H9 (cell line): Measurements from ENCODE around the gene SNX27. TPM values are rescaled to one million over a fixed set of nuclear protein-coding genes. Genes with fewer than 3 reads are reported as not detected.

Source experiments
- DNase-seq: peaks from one replicate; pipeline ENCODE4 v3.0.0-alpha.2; 2017
- H2AFZ ChIP-seq: one replicate; pipeline ENCODE4 v1.6.1; 2013; ENCODE audit warnings: mild to moderate bottlenecking, low read length, control low read depth, moderate library complexity
- H2AK5ac ChIP-seq: 2 replicates; pipeline ENCODE4 v1.6.1; 2013; ENCODE audit warnings: low read length, control low read depth, mixed read lengths; ENCODE audit not compliant: insufficient read length
- H2BK120ac ChIP-seq: one replicate; pipeline ENCODE4 v1.6.1; 2013; ENCODE audit warnings: low read depth, mild to moderate bottlenecking, low read length, control low read depth, inconsistent platforms; ENCODE audit not compliant: poor library complexity, severe bottlenecking
- H2BK12ac ChIP-seq: 2 replicates; pipeline ENCODE4 v1.6.1; 2013; ENCODE audit warnings: low read length, control low read depth, mixed read lengths, low read depth; ENCODE audit not compliant: insufficient read length
- H2BK15ac ChIP-seq: 2 replicates; pipeline ENCODE4 v1.6.1; 2013; ENCODE audit warnings: low read depth, low read length, control low read depth
- H2BK20ac ChIP-seq: one replicate; pipeline ENCODE4 v1.6.1; 2013; ENCODE audit warnings: low read depth, mild to moderate bottlenecking, low read length, control low read depth, inconsistent platforms; ENCODE audit not compliant: poor library complexity, severe bottlenecking
- H2BK5ac ChIP-seq: 2 replicates; pipeline ENCODE4 v1.6.1; 2013; ENCODE audit warnings: low read length, control low read depth, mixed read lengths; ENCODE audit not compliant: insufficient read length
- H3K14ac ChIP-seq: 2 replicates; pipeline ENCODE4 v1.6.1; 2013; ENCODE audit warnings: low read length, control low read depth; ENCODE audit not compliant: insufficient read depth
- H3K18ac ChIP-seq: 2 replicates; pipeline ENCODE4 v1.6.1; 2013; ENCODE audit warnings: low read depth, mild to moderate bottlenecking, mixed read lengths, low read length, control low read depth; ENCODE audit not compliant: insufficient read length
- H3K23ac ChIP-seq: 2 replicates; pipeline ENCODE4 v1.6.1; 2013; ENCODE audit warnings: low read length, control low read depth, mixed read lengths, low read depth; ENCODE audit not compliant: insufficient read length
- H3K23me2 ChIP-seq: 2 replicates; pipeline ENCODE4 v1.6.1; 2013; ENCODE audit warnings: low read depth, mild to moderate bottlenecking, mixed read lengths, low read length, control low read depth; ENCODE audit not compliant: insufficient read length, poor library complexity, severe bottlenecking
- H3K27ac ChIP-seq: 2 replicates; pipeline ENCODE4 v1.5.1; 2013; ENCODE audit warnings: low read length, control low read depth, mixed read lengths, low read depth; ENCODE audit not compliant: insufficient read length
- H3K27me3 ChIP-seq: 2 replicates; pipeline ENCODE4 v1.6.1; 2013; ENCODE audit warnings: low read length, control low read depth, inconsistent platforms; ENCODE audit not compliant: insufficient read depth
- H3K4ac ChIP-seq: 2 replicates; pipeline ENCODE4 v1.6.1; 2013; ENCODE audit warnings: low read depth, mild to moderate bottlenecking, control low read depth, inconsistent platforms, low read length, moderate library complexity
- H3K4me1 ChIP-seq: 2 replicates; pipeline ENCODE4 v1.6.1; 2013; ENCODE audit warnings: low read length, control low read depth, inconsistent platforms; ENCODE audit not compliant: insufficient read depth
- H3K4me2 ChIP-seq: 2 replicates; pipeline ENCODE4 v1.6.1; 2013; ENCODE audit warnings: low read length, control low read depth, mixed read lengths; ENCODE audit not compliant: insufficient read length, insufficient read depth
- H3K56ac ChIP-seq: 2 replicates; pipeline ENCODE4 v1.6.1; 2013; ENCODE audit warnings: low read depth, mild to moderate bottlenecking, mixed read lengths, low read length, control low read depth; ENCODE audit not compliant: insufficient read length
- H3K79me1 ChIP-seq: 2 replicates; pipeline ENCODE4 v1.6.1; 2013; ENCODE audit warnings: low read depth, mild to moderate bottlenecking, moderate library complexity, low read length, control low read depth, inconsistent platforms; ENCODE audit not compliant: insufficient read depth, poor library complexity, severe bottlenecking
- H3K79me2 ChIP-seq: 2 replicates; pipeline ENCODE4 v1.6.1; 2013; ENCODE audit warnings: low read length, control low read depth, inconsistent platforms; ENCODE audit not compliant: insufficient read depth
- H3K9ac ChIP-seq: 2 replicates; pipeline ENCODE4 v1.6.1; 2013; ENCODE audit warnings: low read length, control low read depth, mixed read lengths; ENCODE audit not compliant: insufficient read length; ENCODE audit errors: extremely low read depth
- H3K9me3 ChIP-seq: one replicate; pipeline ENCODE4 v1.6.1; 2013; ENCODE audit warnings: low read depth, low read length, inconsistent platforms; ENCODE audit not compliant: control insufficient read depth
- H3T11ph ChIP-seq: one replicate; pipeline ENCODE4 v1.6.1; 2013; ENCODE audit warnings: mild to moderate bottlenecking, low read length, control low read depth, inconsistent platforms
- H4K20me1 ChIP-seq: one replicate; pipeline ENCODE4 v1.6.1; 2013; ENCODE audit not compliant: control insufficient read depth, insufficient read length, insufficient read depth
- H4K5ac ChIP-seq: 2 replicates; pipeline ENCODE4 v1.6.1; 2013; ENCODE audit warnings: low read depth, mild to moderate bottlenecking, mixed read lengths, low read length, control low read depth; ENCODE audit not compliant: insufficient read length
- H4K8ac ChIP-seq: replicated peaks from 2 replicates; pipeline ENCODE4 v1.6.1; 2013; ENCODE audit warnings: low read length, control low read depth, mixed read lengths, low read depth; ENCODE audit not compliant: insufficient read length
- H4K91ac ChIP-seq: 2 replicates; pipeline ENCODE4 v1.6.1; 2013; ENCODE audit warnings: low read depth, mild to moderate bottlenecking, moderate library complexity, mixed read lengths, low read length, control low read depth; ENCODE audit not compliant: insufficient read length
- H3K27ac Mint-ChIP-seq, 3 experiments: 2 replicates in 2 of 3; 3 replicates in 1 of 3; pipeline ENCODE4 v1.8.0; 2020 to 2021; ENCODE audit warnings: mixed read lengths in 3 of 3, mild to moderate bottlenecking in 1 of 3, moderate library complexity in 1 of 3
- H3K27me3 Mint-ChIP-seq: 2 replicates; pipeline ENCODE4 v1.8.0; 2021; ENCODE audit warnings: low read depth, mild to moderate bottlenecking, moderate library complexity, mixed read lengths
- H3K36me3 Mint-ChIP-seq, 3 experiments: 2 replicates in 2 of 3; 3 replicates in 1 of 3; pipeline ENCODE4 v1.8.0; 2020 to 2021; ENCODE audit warnings: low read depth in 3 of 3, mixed read lengths in 3 of 3; ENCODE audit not compliant: insufficient read depth in 1 of 3
- H3K4me1 Mint-ChIP-seq, 2 experiments: 2 replicates each; pipeline ENCODE4 v1.8.0; 2020; ENCODE audit warnings: mixed read lengths in 2 of 2
- H3K4me3 Mint-ChIP-seq, 2 experiments: 2 replicates in 1 of 2; 3 replicates in 1 of 2; pipeline ENCODE4 v1.8.0; 2020 to 2021; ENCODE audit warnings: mild to moderate bottlenecking in 2 of 2, mixed read lengths in 2 of 2, moderate library complexity in 1 of 2
- H3K9me3 Mint-ChIP-seq, 2 experiments: 2 replicates in 1 of 2; 3 replicates in 1 of 2; pipeline ENCODE4 v1.8.0; 2020; ENCODE audit warnings: mild to moderate bottlenecking in 2 of 2, mixed read lengths in 2 of 2, moderate library complexity in 1 of 2
- WGBS: extraction: QIAGEN DNeasy Blood & Tissue Kit; methylation state at CpG from one replicate; pipeline ENCODE4 v1.1.7; 2013; ENCODE audit warnings: missing lambda C conversion rate, low lambda C conversion rate, mixed read lengths; ENCODE audit not compliant: insufficient read length; ENCODE audit errors: extremely low coverage; 5-methylcytosine and 5-hydroxymethylcytosine counted together
- total RNA-seq: library from RNA; stranded (reverse); gene quantifications from 2 replicates; pipeline ENCODE4 v1.2.1, GENCODE V29; 2021
- TF ChIP-seq, protein P1 (sequence below): fragments of 200-600 bp; sonication (generic); conservative IDR thresholded peaks from 3 replicates; pipeline ENCODE4 v1.8.0; 2021; ENCODE audit warnings: antibody characterized with exemption, mild to moderate bottlenecking

Gene SNX27
- total RNA-seq, 1 experiment from 2014 or later = 48.9 TPM

DNA sequence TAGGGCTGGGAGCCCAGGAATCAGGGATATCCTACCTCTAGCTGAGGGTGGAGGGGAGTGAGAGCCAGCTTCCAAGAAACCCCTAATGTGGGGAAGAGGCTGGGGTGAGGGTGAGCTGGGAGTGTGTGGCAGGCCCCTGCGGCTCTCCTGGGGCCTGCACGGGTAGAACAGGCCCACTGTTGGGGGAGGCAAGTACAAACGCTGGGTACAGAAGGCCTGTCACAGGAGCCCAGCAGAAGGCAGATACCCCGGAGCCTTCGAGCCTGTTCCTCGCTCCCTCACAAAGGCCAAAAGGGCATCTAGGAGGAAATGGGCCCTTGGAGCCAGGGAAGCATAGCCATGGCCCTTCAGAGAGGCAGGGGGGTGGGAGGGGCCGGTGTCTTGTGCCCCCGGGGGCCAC is 91.1 kb downstream of the SNX27 start:
- DNase-seq = no peak
- Histone ChIP-seq H4K8ac (no peak overlapping the region), H3K14ac (no peak overlapping the region; the same call in 1 of the 2 replicates), H2AFZ (no peak overlapping the region), H2BK5ac (no peak overlapping the region), H3K23me2 (no peaks in the 10 kb centered on the region), H3K27ac (no peak overlapping the region), H3K18ac (no peak overlapping the region), H3K9me3 (no peaks in the 10 kb centered on the region), H4K91ac (no peak overlapping the region), H3K79me2 (no peaks in the 10 kb centered on the region), H2AK5ac (no peak overlapping the region), H3T11ph (no peak overlapping the region), H3K4ac (no peak overlapping the region), H3K4me1 (no peaks in the 10 kb centered on the region), H3K56ac (no peak overlapping the region), H3K27me3 (no peaks in the 10 kb centered on the region), H3K9ac (no peak overlapping the region), H2BK15ac (no peak overlapping the region), H2BK120ac (no peak overlapping the region), H4K5ac (no peak overlapping the region), H2BK12ac (no peak overlapping the region), H3K23ac (no peak overlapping the region), H3K79me1 (no peaks in the 10 kb centered on the region), H3K4me2 (no peak overlapping the region), H2BK20ac (no peak overlapping the region), H4K20me1 (no peaks in the 10 kb centered on the region)
- Mint-ChIP-seq H3K4me1 (peaks cover 4 to 10% of the 10 kb centered on the region in 2 experiments; a peak in 3 of 4 replicates), H3K9me3 (no peaks in the 10 kb centered on the region), H3K27ac (peak overlapping the region in 2 of 3 experiments; percentile 14 to 56; a peak in 3 of 7 replicates), H3K27me3 (no peaks in the 10 kb centered on the region), H3K4me3 (no peak overlapping the region), H3K36me3 (peaks cover 2 to 28% (median 25%) of the 10 kb centered on the region in 3 experiments; a peak in 6 of 7 replicates)
- TF ChIP-seq, protein P1, sequence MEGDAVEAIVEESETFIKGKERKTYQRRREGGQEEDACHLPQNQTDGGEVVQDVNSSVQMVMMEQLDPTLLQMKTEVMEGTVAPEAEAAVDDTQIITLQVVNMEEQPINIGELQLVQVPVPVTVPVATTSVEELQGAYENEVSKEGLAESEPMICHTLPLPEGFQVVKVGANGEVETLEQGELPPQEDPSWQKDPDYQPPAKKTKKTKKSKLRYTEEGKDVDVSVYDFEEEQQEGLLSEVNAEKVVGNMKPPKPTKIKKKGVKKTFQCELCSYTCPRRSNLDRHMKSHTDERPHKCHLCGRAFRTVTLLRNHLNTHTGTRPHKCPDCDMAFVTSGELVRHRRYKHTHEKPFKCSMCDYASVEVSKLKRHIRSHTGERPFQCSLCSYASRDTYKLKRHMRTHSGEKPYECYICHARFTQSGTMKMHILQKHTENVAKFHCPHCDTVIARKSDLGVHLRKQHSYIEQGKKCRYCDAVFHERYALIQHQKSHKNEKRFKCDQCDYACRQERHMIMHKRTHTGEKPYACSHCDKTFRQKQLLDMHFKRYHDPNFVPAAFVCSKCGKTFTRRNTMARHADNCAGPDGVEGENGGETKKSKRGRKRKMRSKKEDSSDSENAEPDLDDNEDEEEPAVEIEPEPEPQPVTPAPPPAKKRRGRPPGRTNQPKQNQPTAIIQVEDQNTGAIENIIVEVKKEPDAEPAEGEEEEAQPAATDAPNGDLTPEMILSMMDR = no peak
- no CpG with 5 or more reads among the region's 8 CpGs for whole genome bisulfite sequencing
